Measurements from ENCODE around the gene DEFB129. TPM values are rescaled to one million over a fixed set of nuclear protein-coding genes. Genes with fewer than 3 reads are reported as not detected.
A peak's percentile ranks its signal among the peaks of the same experiment; 100 is the strongest.
"Not testable (repeated sequence)": the region's sequence is repeated elsewhere in the genome, so short reads cannot be mapped to it uniquely, and the experiment has no call there.

DEFB129 gene, protein sequence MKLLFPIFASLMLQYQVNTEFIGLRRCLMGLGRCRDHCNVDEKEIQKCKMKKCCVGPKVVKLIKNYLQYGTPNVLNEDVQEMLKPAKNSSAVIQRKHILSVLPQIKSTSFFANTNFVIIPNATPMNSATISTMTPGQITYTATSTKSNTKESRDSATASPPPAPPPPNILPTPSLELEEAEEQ
- not detected for total RNA-seq

DNA sequence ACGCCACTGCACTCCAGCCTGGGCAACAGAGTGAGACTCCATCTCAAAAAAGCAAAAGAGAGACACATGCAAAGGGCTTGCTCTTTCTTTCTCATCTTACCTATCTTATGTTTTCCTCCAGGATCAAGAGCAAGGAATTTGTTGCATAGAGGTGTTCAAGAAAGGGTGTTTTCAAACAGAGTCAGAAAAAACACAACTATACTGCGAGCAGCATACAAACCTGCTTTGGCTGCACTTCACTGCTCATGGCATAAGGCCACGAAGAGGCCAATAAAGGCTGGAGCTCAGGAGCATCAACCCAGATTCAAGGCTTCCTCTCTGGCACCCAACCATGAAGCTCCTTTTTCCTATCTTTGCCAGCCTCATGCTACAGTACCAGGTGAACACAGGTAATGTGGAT lies at the start of gene DEFB129:
Gene DEFB129, plus strand, starts transcription at position 301 of the 400 bp plus-strand sequence. Its CDS starts 31 bp downstream, at position 332.
- DNase-seq, result no peak

DNA sequence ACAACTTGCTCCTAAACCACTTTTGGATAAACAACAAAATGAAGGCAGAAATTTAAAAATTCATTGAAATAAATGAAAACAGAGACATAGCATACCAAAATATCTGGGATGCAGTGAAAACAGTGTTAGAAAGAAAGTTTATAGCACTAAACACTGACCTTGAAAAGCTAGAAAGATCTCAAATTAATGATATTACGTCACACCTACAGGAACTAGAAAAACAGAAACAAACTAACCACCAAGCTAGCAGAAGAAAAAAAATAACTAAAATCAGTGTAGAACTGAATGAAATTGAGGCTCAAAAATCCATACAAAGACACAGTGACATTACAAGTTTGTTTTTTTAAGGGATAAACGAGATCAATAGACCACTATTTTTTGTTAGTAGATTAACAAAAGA lies 42.8 kb upstream of the DEFB129 start:
- DNase-seq, result no peak

DNA sequence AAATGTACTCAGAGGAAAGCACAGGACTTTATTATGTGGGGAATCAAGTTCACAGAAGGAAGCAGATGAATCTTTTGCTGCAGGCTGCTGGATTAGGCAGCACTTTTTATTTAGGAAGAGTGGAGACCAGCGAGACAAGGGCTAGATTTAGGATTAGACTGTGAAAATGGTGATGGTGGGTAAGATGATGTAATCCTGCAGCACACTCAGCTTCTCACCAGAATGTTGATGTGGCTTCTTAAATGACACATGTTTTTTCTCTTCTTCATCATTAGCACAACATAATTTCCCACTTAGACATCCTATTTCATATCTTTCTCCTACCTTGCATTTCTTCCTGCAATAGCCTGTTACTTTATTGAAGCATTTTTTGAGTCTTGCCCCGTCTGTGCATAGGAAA lies 39.3 kb upstream of the DEFB129 start:
- DNase-seq, result no peak

DNA sequence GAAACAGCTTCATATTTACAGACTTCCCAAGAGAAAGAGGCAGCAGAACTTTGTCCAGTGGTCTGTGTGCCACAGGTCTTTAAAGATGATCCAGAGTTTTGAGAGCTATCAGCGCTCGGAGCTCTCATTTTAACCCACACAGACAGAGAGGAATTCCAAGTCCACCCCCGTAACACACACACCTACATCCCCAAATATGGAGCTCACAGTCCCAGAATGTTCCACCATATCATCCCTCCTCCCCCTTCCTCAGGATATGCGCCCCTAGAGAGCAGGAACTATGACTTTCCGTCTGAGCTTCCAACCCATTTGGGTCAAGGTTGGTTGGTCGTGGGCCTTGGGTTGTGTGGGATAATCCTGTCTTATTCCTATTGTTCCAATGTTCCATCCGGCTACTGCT lies 37.4 kb upstream of the DEFB129 start, which contains the start of gene DEFB128:
Gene DEFB128, minus strand, starts transcription at position 101 of the 400 bp plus-strand sequence. Its CDS starts 88 bp downstream, at position 13.
- DNase-seq, result no peak

DNA sequence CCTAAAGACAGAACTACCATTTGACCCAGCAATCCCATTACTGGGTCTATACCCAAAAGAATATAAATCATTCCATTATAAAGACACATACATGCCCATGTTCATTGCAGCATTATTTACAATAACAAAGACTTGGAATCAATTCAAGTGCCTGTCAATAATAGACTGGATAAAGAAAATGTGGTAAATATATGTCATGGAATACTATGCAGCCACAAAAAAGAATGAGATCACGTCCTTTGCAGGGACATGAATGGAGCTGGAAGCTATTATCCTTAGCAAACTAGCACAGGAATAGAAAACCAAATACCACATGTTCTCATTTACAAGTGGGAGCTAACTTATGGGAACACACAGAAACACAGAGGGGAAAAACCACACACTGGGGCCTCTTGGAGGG lies 28.8 kb upstream of the DEFB129 start:
- no peak for DNase-seq

DNA sequence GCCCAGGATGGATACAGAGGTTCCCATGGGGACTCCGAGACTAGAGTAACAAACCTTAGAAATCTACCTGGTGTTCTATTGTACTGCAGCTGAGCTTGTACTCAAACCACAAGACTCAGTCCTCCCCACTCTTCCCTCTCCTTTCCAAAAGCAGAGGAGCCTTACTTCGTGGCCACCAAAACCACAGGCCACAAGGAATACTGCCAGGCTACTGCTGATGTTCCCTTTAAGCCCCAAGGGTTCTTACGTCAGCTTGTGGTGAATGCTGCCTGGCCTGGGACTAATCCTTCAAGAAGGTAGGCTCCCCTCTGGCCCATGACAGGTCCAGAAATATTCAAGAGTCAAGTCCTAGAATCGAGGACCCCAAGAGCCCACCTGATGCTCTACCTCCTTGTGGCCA lies 27.1 kb upstream of the DEFB129 start:
- no peak for DNase-seq

DNA sequence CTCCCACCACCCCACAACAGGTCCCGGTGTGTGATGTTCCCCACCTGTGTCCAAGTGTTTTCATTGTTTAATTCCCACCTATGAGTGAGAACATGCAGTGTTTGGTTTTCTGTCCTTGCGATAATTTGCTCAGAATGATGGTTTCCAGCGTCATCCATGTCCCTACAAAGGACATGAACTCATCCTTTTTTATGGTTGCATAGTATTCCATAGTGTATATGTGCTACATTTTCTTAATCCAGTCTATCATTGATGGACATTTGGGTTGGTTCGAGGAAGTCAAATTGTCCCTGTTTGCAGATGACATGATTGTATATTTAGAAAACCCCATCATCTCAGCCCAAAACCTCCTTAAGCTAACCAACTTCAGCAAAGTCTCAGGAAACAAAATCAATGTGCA lies 23.4 kb upstream of the DEFB129 start:
- not testable (repeated sequence) for DNase-seq

DNA sequence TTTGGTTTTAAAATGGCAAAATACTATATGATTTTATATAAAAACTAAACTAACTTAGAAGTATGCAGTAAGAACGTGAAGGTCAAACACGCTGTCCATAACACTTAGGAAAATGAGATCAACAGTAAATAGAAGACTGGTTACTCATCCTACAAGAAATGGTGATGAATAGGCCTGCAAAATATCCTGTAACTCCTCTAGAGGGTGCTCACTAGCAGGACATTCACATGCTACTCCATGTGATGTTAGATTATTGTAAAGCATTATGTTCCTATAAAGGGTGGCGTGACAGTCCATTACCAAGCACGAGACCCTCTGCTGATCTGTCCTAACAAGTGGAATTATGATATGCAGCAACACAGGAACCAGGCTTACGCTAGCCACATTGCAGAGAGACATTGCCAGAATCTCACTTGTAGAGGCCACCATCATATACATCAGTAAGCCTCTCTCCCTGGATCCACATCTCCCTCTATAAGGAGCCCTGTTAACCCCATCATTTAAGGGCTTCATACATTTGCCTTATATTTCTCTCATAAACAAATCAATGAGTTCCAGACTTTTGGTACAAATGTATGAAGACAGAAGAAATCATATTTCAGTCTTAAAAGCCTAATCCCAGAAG lies 18.0 kb upstream of the DEFB129 start:
- DNase-seq, result peak; percentile 51

DNA sequence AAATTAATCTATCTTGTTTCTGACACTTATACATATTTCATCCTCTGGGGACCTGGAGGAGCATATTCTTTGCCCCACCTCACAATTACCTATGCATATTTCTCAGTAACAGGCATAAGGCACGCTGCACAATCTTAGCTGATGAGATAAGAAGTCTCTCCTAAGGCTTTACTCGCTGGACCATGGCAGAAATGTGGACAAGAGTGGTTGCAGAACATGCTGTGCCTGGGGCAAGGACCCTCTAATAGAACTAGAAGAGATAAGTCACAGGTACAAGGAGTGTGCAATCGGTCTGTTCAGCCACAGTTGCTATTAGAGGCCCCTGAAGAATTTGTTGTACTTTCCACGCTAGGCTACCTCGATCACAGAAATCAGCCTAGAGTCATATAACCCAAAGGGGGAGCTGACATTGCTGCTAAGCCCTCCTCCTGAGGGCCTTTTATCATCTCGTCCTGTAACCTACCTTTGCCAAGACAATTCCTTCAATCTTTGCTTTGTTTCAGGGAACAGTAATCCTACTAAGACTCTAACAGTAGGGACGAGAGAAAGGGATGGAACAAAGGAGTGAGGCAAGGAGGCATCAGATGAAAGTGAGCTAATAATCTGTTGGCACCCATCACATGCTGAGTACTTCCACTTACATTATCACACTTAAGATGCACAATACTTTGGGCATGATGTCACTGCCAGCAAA lies 16.1 kb upstream of the DEFB129 start:
- DNase-seq, result no peak

DNA sequence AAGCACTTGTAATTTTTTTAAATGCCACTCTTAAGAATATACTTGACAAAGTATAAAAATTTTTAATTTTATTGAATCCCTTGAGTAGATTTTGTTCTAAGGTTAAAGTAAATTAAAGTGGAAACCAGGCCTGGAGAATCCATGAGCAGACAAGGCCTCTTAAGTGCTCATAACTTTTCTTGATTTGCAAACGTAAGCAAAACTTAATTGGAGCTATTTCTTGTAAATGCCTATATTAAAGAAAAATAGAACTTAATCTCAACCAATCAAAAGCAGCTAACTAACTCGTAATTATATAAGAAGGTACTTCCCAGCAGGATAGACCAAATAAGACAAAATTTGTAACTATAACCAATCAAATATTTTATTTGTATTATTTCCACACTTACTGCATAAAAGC lies 12.7 kb upstream of the DEFB129 start:
- DNase-seq, result no peak

DNA sequence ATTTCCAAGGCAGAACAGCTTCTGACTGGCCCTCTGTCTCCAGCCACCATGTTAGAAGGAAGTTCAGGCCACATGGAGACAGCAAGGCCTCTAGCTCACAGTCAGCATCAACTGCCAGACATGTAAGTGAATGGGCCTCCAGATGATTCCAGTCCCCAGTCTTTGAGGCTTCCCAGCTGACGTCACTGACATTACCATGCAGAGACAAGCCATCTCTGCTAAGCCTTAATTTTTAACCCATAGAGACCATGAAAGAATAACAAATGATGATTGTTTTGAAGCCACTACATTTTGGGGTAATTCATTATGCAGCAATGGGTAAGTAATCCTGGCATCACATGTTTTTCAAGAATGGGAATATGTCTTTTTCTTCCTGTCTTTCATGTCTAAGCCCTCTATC lies 11.3 kb upstream of the DEFB129 start:
- no peak for DNase-seq

DNA sequence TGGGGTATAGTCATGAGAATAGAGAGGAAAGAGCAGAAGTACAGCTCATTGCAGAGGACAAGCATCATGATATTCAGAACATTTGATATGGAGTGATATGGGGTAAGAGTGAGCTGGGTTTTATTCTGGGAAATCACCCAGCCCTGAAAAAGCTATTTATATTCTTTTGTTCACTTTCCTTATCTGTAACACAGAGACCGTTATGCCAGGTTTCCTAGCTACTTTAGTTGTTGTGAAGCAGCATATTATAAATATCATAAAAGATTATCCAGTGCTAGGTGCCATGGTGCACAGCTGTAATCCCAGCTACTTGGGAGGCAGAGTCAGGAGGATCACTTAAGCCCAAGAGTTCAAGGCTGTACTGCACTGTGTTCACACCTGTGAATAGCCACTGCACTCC lies 9.8 kb upstream of the DEFB129 start:
- DNase-seq, result no peak

DNA sequence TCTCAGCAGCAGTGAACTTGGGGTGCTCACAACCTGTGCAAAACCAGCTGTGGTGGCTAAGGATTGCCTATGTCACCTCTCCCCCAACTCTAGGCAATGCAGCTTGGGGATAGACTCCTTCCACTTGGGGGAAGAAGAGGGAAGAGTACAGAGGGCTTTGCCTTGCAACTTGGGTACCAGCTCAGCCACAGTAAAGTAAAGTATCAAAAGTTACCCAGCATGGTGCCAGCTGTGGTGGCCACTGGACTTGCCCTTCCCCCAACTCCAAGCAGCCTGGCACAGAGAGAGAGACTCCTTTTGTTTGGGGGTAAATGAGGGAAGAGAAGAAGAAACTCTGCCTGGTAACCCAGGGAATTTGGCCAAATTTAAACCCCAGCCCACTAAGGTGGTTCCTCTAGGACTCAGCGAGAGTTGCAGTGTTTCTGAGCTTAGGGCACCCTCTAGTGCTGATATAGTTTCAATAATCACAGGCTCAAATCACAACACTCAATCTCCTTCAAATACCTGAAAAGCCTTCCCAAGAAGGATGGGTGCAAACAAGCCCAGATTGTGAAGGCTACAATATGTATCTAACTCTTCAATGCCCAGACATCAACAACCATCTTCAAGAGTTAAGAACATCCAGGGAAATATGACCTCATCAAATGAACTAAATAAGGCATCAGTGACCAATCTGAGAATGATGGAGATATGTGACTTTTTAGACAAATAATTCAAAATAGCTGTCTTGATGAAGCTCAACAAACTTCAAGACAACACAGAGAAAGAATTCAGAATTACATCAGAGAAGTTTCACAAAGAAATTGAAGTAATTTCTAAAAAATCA lies 7.6 kb upstream of the DEFB129 start:
- DNase-seq, result peak; percentile 21

DNA sequence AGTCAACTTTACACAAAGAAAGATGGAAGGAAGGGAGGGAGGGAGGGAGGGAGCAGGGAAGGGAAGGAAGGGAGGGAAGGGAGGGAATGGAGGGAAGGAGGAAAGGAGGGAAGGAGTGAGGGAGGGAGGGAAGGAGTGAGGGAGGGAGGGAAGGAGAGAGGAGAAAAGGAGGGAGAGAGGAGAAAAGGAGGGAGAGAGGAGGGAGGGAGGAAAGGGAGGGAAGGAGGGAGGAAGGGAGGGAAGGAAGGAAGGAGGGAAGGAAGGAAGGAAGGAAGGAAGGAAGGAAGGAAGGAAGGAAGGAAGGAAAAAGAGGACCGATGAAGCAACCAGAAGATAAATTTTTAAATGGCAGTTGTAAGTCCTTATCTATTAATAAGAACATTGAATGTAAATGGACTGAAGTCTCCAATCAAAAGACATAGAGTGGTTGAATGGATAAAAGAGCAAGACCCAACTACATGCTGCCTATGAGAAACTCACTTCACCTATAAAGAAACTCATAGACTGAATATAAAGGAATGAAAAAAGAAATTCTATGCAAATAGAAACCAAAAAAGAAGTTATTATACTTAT lies 5.7 kb upstream of the DEFB129 start:
- DNase-seq, result no peak

DNA sequence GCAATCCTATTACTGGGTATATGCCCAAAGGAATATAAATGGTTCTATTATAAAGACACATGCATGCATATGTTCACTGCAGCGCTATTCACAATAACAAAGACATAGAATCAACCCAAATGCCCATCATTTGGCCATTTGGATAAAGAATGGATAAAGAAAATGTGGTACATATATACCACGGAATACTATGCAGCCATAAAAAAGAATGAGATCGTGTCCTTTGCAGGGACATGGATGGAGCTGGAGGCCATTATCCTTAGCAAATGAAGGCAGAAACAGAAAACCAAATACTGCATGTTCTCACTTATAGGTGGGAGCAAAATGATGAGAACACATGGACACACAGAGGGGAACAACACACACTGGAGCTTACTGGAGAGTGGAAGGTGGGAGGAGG lies 1.2 kb upstream of the DEFB129 start:
- DNase-seq, result not testable (repeated sequence)

DNA sequence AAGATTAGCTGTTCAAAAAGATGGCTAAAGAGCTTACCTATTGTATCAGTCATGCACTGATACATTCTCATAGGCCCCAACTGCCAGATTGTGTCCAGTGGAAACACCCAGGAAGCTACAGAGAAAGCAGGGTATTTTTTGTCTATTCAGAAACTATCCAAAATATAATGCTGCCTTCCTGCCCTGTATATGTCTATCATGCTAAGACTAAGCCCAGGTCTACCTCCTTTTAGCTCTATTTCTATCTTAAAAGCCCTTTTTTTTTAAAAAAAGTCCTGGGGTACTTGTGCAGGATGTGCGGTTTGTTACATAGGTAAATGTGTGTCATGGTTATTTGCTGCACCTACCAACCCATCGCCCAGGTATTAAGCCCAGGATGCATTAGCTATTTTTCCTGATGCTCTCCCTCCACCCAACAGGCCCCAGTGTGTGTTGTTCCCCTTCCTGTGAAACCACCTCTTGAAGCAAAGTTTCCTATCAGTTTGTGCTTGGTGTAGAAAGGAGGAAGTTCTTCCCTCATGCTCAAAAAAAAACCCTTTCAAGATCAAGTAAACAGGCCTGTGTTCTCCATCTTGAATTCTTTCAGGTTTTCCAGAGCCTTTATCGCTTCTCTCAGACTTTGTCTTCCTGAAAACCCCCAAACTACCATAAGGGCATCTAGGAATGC lies 514 bp downstream of the DEFB129 start:
- no peak for DNase-seq

DNA sequence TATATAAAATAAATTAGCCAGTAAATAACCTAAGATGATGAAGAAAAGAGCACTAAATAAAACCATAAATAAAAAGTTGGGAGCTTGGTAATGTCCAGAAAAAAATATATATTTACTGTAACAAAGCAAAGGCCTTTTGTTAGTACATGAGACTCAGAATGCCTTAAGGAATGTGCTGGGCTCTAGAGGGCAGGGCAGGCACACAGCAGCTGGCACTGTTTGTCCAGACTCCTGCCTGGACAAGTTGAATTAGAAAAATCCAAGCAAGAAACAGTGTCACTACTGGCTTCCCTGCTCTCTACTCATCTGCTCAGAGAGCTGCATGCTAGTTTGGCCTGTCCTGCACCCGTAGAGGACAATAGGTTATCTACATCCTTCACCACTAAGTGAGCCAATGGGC lies 8.8 kb downstream of the DEFB129 start:
- DNase-seq, result peak; percentile 61

DNA sequence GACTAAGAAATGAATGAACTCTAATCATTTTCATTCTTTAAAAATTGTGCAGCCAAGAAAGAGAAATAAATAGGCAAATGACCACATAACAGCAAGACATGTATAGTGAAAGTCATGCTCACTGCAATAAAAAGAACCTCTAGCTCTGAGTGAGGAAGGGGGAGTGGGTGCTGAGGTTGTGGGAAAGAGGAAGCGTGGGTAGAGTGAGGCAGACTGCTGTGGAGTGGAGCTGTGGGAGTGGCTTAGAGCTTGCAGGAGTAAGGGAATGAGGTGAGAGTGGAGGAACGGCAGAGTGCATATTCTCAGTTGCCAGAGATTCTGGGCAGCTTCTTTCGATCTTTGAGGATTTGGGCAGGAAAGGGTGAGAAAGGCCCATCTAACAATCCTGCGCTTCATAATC lies 10.4 kb downstream of the DEFB129 start:
- DNase-seq, result no peak

DNA sequence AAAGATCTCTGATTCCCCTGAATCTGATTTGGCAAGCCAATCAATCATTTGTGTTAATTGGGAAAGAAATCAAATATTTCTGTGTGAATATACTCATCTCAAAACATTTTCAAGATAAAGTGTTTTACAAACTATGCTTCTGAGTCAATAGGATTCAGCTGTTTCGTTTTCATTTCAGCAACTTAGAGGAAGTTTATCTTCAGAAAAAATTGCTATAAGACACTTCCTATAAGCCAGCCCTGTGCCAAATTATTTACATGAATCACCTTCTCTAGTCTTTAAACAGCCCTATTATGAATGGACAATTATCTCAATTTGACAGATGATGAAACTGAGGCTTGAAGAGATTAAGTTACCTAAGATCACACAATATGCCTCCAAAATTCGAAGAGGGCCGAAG lies 10.9 kb downstream of the DEFB129 start:
- DNase-seq, result no peak

DNA sequence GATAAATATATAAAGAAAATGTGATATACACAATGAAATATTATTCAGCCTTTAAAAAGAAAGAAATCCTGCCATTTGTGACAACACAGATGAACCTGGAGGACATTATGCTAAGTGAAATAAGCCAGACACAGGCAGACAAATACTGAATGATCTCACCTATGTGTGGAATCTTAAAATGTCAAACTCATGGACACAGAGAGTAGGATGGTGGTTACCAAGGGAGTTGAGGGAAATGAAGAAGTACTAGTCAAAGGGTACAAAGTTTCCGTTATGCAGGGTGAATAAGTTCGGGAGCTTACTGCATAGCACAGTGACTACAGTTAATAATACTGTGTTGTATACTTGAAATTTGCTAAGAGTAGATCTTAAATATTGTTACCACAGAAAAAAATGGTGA lies 15.8 kb downstream of the DEFB129 start:
- DNase-seq, result no peak

DNA sequence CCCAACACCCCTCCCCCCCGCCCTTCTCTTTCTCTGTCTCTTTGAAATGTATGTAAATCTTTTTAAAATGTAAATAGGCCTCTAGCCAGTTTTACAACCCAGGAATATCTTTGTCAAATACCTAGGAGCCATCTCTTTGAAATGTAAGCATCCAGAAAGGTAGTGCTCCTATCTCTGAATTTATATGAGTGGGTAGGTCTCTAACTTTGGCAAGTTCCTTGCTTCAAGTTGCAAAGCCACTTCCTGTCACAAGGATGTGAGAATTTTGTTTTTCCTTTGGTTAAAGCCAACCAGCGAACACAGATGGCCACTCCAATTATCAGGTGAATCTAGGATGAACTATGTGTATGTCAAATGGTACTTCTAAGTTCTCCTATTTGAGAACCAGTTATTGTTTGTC lies 24.3 kb downstream of the DEFB129 start:
- no peak for DNase-seq

DNA sequence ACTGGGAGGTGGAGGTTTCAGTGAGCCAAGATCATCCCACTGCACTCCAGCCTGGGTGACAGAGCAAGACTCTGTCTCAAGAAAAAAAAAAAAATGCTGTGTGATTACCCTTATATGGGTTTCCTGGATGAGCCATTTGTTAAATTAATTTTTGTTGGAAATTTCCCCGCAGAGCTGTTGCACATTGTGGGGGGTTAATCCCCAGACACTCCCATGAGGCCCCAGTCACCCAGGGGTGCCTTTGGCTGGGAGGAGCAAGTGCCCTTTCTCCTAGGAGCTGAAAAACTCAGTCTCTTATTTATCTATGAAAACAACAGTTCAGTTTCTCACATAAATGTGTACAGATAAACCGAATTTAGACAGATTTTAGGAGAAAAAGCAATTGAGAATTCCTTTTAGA lies 25.7 kb downstream of the DEFB129 start:
- DNase-seq, result no peak
